Amygdala (tissue), 56 donors: Measurements from ENCODE around the gene KRTAP10-5.
"Not testable (repeated sequence)": the region's sequence is repeated elsewhere in the genome, so short reads cannot be mapped to it uniquely, and the experiment has no call there.

Source experiments
- DNase-seq, 56 donors: peaks; one replicate each; lab custom pipeline; 2025; lab: John Stamatoyannopoulos, UW

The KRTAP10-5 gene

DNA sequence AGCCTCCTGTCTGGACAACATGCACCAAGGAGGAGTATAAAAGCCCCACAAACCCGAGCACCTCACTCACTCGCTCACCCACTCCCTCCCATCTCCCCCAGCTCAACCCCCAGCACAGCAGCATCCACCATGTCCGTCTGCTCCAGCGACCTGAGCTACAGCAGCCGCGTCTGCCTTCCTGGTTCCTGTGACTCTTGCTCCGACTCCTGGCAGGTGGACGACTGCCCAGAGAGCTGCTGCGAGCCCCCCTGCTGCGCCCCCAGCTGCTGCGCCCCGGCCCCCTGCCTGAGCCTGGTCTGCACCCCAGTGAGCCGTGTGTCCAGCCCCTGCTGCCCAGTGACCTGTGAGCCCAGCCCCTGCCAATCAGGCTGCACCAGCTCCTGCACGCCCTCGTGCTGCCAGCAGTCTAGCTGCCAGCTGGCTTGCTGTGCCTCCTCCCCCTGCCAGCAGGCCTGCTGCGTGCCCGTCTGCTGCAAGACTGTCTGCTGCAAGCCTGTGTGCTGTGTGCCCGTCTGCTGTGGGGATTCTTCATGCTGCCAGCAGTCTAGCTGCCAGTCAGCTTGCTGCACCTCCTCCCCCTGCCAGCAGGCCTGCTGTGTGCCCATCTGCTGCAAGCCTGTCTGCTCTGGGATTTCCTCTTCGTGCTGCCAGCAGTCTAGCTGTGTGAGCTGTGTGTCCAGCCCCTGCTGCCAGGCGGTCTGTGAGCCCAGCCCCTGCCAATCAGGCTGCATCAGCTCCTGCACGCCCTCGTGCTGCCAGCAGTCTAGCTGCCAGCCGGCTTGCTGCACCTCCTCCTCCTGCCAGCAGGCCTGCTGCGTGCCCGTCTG lies 6.6 kb downstream of the KRTAP10-5 start, which contains the start of gene KRTAP10-4:
Gene KRTAP10-4, plus strand, starts transcription at position 100 of the 827 bp plus-strand sequence. Its CDS starts 30 bp downstream, at position 130.
- DNase-seq = not testable (repeated sequence)

DNA sequence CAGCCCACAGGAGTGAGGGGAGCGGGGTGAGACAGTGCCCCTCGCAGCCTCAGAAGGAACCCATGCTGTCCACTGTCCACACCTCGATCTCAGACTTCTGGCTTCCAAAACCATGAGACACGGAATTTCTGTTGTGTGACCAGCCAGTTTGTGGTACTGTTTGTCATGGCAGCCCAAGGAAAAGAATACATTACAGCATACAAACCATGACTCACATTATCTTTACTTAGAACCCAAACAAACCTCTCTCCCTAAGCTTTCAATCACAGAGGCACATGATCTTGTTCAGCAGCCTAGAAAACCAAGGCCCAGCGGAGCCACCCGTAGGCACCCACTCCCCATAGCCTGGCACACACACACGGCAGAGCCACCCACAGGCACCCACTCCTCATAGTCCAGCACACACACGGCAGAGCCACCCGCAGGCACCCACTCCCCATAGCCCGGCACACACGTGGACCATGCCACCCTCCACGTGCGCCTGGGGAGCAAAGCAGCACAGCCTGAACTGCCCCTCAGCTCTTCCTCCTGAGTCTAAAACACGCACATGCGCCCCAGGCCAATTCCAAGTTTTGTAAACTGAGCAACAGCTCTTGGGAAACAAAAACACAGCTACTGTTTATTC lies 7.3 kb downstream of the KRTAP10-5 start:
- DNase-seq = peak in 2 of 56 donors; percentile 11 to 23

DNA sequence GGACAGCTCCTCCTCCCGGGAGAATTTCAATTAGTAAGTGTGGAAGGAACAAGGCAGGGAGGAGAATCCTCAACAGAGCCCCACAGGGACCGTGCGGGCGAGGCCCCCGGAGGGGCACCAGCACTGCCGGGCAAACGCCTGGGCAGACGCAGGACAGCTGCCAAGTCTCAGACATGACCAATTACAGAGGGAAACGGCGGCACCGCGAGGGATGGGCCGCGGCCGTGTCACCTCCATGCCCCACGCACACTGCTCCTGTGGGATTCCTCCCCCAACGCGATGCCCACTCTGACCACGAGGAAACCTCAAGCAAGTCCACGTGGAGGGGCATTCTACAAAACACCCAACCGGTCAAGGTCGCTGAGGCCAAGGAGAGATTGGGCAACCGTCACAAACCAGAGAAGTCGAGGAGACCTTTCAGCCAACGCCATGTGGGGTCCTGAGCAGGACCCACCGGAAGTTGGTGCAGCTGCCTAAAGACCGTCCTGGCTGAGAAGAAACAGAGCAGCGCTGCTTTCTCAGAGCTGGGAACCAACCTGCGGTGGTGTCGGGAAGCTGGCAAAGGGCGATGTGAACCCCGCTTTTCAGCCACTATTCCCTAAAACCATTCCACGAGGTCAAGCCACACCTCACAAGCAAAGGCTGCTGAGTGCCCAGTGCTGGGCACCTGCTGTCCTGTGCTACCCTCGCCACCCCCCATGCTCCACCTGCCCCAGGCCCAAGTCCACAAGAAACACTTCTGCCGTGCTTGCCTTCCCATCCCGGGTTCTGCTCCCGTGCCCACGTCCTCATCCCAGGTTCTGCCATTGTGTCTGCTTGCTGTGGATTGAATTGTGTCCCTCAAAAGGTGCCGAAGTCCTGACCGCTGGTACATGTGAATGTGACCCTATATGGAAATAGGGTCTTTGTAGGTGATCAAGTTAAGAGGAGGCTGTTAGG lies 8.3 kb downstream of the KRTAP10-5 start:
- no peak for DNase-seq

DNA sequence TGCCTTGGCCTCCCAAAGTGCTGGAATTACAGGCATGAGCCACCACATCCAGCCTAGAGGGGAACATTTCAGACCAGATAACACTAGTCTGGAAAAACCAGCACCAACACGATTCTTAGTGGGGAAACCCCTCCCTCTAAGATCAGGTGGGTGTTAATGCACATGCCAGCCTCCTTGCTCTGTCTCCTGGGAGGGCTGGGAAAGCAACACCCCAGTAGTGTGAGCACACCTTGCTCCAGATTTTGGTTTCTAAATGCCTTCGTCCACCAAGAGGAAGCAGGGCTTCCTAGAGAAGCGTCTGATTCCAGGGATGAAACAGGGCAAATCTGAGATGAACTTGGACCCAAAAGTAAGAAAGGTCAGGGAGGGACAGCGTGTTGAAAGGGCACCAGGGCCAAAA lies 9.1 kb downstream of the KRTAP10-5 start:
- DNase-seq = no peak

DNA sequence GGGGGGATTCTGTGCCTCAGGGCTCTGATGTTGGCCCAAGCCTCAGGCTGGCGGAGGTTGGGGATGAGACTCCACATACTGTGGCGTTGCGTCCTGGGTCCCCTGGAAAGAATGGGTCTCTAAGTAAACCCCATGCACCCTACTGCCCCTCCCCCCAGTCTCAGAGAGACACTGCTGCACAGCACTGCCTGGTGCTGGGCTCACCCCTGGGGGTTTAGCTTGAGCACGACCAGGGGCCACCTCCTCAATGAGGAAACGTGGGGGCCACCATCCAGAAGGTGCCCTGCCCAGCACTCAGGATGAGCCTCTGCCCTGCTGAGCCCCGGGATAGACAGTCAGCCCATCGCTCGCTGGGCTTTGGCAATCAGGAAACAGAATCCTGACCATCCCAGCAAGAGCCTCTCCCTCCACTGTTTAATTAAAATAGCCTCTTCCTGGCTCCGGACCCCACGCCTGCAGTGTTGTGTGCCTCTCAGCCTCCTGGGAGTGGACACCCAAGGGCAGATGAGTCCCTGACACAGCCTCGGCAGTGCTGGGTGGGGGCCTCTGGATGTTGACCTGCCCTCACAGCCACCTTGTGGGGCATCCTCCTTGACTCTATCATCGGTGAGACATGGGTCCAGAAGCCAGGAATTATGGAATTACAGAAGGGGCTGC lies 10.4 kb downstream of the KRTAP10-5 start:
- DNase-seq = no peak

DNA sequence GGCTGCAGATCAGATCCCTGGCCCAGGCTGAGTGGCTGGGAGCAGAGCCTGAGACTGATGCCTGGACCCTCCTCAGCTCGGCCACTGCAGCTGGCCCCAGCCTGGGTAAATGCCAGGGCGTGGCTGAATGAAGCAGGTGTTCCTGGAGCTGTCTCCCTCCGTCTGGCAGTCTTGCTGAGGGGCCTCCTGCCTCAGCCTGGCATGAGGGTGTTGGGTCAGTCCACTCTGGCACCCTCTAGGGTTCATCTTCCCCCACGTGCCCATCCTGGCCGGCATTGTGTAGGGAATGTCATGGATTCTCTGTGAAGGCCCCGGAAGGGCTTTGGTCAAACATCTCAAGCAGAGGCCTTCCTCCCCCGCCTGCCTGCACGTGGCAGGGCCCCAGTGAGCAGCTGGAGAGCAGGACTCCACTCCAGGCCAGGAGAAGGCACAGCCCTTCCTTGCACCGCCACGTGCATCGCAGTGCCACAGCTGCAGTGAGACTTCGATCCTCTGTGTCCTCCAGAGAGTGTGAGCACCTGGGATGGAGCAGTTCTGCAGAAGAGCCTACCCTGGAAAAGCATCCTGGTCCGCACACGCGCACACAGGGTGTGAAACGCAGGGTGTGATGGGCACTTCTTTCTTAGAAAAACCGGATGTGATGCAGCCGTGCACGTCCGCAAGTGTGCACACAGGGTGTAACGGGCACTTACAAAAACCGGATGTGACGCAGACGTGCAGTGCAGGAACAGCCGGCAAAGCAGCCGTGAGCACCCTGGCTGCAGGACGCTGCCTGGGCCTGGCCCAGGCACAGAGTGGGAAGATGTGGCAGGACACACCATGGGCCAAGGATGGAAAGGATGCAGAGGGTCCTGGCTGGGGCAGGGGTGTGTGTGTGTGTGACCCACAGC lies 11.5 kb downstream of the KRTAP10-5 start:
- no peak for DNase-seq

DNA sequence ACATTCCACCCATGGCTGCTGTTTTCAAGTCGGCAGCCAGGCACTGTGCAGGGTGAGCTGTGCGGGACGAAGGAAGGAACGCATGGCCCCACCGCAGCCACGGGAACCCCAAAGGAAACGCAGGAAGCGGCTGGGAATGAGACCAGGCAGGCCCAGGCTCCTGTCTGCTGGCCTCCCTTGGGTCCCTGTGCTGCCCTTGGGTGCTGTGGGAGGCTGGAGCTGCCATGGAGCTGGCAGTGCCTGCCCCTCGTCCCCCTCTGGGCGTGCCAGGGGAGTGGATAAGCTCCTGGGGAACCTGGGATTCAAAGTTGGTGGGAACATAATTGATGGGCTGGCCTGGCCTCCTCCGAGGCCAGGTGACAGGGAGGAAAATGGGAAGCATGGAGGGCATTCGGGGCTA lies 12.1 kb downstream of the KRTAP10-5 start:
- no peak for DNase-seq

DNA sequence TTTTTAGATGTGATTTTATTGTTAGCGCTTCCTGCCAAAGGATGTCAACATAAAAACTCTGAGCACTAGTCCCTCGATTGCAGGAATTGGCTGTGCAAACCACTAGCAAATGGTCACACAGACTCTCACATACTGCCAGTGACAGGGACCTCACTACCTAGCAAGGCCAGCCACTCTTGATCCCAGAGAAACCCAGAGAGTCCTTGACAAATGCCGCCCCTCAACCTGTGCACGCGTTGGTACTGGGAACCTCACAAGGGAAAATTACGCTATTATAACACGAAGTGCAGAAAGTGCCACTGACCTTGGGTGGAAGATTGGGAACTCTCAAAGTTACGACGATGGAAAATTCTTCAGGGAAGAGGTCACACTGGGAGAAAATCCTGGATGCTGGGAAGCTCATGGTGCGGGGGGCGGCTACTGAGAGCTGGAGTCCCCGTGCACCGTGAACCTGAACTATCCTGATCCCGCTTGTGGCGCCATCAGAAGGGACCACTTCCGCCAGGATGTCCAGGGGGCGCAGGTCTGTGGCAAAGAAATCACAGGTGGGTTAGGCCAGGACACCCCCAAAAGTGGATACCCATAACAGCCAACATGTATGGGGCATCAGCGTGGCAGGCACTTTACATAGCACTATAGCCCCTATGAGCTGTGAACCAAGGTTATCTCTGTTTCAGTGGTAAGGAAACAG lies 12.8 kb downstream of the KRTAP10-5 start:
- DNase-seq = no peak

DNA sequence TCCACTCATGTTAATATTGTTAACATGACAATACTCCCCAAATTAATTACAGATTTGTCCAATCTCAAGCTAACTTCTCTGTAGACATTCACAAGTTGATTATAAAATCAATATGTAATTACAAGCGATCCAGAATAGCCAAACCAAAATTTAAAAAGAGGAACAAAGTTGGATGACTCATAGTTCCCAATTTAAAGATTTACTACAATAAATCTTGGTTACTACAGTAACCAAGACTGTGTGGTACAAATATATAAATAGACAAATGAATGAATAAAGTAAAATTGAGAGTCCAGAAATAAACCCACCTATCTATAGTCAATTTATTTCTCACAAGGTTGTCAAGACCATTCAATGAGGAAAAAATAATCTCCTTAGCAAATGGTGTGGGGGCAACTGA lies 14.0 kb downstream of the KRTAP10-5 start:
- DNase-seq = no peak

DNA sequence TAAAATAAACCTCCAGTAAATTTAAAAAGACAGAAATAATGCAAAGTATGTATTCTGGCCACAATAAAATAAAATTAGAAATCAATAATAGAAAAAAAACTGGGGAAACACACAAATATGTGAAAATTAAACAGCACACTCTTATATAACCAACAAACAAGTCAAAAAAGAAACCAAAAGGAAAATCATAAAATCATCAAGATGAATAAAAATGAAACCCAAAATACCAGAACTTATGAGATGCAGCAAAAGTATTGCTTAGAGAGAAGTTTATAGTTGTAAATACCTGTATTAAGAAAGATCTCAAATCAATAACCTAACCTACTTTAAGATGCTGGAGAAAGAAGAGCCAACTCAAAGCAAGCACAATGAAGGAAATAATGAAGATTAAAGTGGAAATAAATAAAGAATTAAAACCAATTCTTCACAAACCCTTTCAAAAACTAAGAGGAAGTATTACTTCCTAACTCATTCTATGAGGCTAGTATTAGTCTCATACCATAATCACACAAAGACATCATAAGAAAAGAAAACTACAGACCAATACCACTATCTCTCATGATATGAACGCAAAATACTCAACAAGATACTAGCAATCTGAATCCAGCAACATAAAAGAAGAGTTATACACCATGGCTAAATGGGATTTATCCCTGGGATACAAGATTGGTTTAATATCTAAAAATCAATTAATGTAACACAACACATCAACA lies 15.4 kb downstream of the KRTAP10-5 start:
- DNase-seq = no peak

DNA sequence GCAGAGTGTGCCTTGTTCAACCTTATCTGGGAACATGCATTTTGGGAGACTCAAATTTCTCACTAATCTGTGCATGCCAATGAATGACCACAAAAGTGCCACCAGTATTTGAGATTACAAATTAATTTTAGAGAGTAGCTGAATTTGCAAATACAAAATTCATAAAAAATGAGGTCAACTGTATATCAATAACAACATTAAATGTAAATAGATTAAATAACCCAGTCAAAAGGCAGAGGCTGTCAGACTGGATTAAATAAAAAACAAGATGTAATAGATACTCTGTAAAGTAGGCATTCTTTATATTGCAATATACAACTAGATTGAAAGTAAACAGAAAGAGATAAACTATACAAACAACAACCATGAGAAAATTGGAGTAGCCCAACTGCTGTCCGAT lies 16.3 kb downstream of the KRTAP10-5 start:
- no peak for DNase-seq

DNA sequence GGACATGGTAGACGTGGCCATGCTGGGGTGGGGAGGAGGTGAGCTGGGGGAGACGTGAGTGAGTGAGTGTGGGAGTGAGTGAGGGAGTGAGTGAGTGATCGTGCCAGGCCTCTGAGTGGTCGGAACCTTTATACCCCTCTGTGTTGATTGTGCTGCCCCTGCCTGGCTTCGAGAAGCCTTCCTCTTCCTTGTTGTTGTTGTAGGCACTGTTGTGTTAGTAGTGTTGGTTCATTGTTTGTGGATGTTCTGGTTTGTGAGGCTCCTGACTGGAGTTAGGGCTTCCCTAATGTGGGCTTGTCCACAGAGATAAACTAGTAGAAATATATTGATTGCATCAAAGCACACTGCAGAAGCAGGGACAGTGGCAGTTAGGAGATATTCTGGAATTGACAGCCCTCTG lies 21.7 kb downstream of the KRTAP10-5 start, which contains the start of gene KRTAP10-3:
Gene KRTAP10-3, minus strand, starts transcription at position 101 of the 400 bp plus-strand sequence. Its CDS starts 80 bp downstream, at position 21.
- no peak for DNase-seq

DNA sequence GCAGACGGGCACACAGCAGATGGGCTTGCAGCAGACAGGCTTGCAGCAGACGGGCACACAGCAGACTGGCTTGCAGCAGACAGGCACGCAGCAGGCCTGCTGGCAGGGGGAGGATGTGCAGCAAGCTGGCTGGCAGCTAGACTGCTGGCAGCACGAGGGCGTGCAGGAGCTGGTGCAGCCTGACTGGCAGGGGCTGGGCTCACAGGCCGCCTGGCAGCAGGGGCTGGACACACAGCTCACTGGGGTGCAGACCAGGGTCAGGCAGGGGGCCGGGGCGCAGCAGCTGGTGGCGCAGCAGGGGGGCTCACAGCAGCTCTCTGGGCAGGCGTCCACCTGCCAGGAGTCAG lies 22.1 kb downstream of the KRTAP10-5 start:
- DNase-seq = not testable (repeated sequence)

DNA sequence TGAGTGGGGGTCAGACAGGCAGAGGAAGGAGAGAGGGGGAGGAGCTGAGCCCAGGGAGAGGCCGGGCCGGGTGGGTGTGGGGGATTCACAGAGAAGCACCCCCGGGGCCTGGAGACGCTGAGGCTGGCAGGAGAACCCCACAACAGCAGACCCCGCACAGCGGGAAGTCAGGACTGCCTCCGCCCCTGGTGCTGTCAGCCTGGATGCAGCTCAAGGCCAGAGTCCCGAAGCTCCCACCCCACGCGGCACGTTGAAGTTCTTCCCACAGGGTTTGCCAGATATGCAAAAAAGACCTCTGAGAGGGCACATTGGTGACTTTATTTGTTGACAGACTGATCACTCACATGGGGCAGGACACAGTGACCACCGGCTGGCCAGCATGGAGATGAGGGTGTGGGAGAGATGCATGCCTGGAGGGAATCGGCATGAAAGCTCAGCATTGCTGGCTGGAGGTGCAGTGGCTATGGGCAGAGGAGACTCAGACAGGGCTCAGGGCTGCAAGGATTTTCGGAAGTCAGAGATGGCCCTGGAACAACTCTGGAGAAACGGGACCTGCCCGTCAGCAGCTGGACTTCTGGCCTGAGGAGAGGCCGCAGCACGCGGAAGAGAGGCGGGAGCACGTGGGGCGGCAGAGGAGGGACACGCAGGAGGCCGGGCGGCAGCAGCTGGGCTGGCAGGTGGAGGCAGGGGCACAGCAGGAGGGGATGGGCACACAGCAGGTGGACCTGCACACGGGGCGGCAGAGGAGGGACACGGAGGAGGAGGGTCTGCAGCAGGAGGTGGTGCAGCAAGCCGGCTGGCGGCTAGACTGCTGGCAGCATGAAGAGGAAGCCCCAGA lies 22.7 kb downstream of the KRTAP10-5 start:
- no peak for DNase-seq

DNA sequence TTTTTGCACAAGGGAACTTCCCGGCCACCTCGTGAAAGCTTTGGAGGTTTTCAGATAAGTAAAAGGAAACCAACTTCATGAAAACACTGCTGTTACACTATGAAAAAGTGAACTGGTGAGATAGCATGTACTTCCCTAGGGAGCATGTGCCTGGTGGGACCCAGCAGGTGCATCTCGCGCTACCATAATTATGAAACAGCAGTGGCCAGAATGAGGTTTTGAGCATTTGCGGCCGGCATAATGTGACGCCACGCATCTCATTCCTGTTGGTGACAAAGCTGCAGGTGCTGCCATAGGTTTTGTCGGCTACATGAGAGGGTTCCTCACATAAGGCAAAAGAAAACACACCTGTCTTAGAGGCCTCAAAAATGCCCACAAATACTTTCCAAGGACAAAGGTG lies 23.5 kb downstream of the KRTAP10-5 start:
- no peak for DNase-seq

DNA sequence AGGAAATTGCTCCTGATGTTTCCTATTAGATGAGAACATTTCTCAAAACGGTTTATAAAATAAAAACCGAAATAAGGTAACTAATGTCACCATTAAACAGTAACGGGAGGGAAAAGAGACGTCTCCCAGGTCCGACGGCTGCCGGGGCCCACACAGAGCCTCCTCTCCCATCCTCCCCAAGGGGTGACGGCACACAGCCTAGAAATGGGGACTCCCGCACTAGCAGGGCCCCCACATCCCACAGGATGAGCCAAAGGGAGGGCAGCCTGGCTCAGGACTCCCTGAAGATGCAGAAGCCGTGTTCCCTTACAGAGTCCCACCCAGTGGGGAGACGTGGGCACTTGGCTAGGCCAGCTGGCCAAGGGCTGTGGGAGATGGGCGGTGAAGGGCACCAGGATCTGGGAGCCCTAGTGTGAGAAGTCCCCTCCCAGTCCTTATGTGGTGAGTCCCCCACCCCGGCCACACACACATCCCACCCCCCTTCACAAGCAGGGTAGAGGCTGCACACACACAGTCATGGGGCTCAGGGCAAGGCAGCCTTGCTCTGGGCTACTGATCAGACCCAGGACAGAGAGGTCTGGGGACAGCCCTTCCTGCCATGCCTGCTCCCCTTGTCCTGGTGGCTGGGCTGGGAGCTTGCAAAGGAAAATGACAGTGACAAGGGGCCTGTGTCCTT lies 25.1 kb downstream of the KRTAP10-5 start:
- DNase-seq = no peak

DNA sequence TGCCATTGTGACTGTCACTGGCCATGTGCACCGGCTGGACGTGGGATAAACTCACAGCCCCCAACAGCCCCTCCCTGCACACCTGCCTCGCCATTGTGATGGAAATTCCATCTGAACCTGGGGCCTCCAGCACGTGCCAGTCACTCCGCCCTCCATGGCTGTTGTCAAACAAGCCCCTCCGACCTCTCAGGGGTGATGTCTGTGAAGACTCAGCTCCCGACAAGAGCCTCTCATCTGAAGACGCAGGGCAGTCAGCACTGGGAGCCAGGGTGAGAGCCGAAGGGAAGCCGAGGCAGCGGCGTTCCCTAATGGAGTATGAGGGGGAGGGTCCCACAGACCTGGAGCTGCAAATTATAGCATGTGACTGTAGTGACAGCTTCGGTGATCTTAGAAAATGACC lies 27.7 kb downstream of the KRTAP10-5 start:
- DNase-seq = no peak
